CD14-positive monocyte (primary cell): Measurements from ENCODE around the gene LSM10. TPM values are rescaled to one million over a fixed set of nuclear protein-coding genes. Genes with fewer than 3 reads are reported as not detected.

ENCODE experiments used
- DNase-seq, 3 donors: peaks; one replicate each; pipeline ENCODE4 v3.0.0-alpha.2; 2011 to 2022
- H2AFZ ChIP-seq: 2 replicates; pipeline ENCODE4 v1.6.0; 2012; ENCODE audit warnings: mild to moderate bottlenecking, low read depth, low read length, inconsistent platforms; ENCODE audit not compliant: insufficient read depth, poor library complexity, severe bottlenecking
- H3K27ac ChIP-seq, 2 donors: 1 replicate in 1 of 2; 2 replicates in 1 of 2; pipeline ENCODE4 v1.5.1; 2012 to 2013; ENCODE audit warnings: low read length in 2 of 2, control low read depth in 1 of 2, inconsistent platforms in 1 of 2, low read depth in 1 of 2, mild to moderate bottlenecking in 1 of 2
- H3K27me3 ChIP-seq, 2 donors: one replicate each; pipeline versions ENCODE4 v1.6.0 to v1.6.1; 2011 to 2013; ENCODE audit warnings: low read length in 2 of 2; ENCODE audit not compliant: control insufficient read depth in 2 of 2, insufficient read depth in 2 of 2
- H3K36me3 ChIP-seq, 2 donors: replicated peaks in 1 of 2; 1 replicate in 1 of 2; 2 replicates in 1 of 2; pipeline versions ENCODE4 v1.5.1 to v1.6.1; 2012 to 2013; ENCODE audit warnings: low read length in 2 of 2, control low read depth in 1 of 2, inconsistent platforms in 1 of 2, mild to moderate bottlenecking in 1 of 2; ENCODE audit not compliant: insufficient read depth in 2 of 2, control insufficient read depth in 1 of 2
- H3K4me1 ChIP-seq, 2 donors: 1 replicate in 1 of 2; 2 replicates in 1 of 2; pipeline versions ENCODE4 v1.5.1 to v1.6.1; 2012 to 2013; ENCODE audit warnings: low read length in 2 of 2, control low read depth in 1 of 2, inconsistent platforms in 1 of 2, mild to moderate bottlenecking in 1 of 2, moderate library complexity in 1 of 2; ENCODE audit not compliant: insufficient read depth in 2 of 2, control insufficient read depth in 1 of 2
- H3K4me2 ChIP-seq: replicated peaks from 2 replicates; pipeline ENCODE3; 2012; ENCODE audit warnings: low read length, moderate library complexity, mild to moderate bottlenecking; ENCODE audit not compliant: poor library complexity, severe bottlenecking; ENCODE audit errors: extremely low read depth
- H3K4me3 ChIP-seq, 3 experiments: fragments of 200-600 bp in 1 of 3; sonication (generic) in 1 of 3; replicated peaks in 1 of 3; 1 replicate in 2 of 3; 2 replicates in 1 of 3; pipeline ENCODE4 v1.5.1; 2011 to 2013; ENCODE audit warnings: low read length in 3 of 3, mild to moderate bottlenecking in 3 of 3, control low read depth in 2 of 3, low read depth in 2 of 3, inconsistent platforms in 1 of 3, moderate library complexity in 1 of 3
- H3K79me2 ChIP-seq: 2 replicates; pipeline ENCODE4 v1.6.0; 2012; ENCODE audit warnings: mild to moderate bottlenecking, control low read depth, inconsistent platforms, low read length, moderate library complexity; ENCODE audit not compliant: insufficient read depth
- H3K9ac ChIP-seq: 2 replicates; pipeline ENCODE4 v1.6.0; 2017; ENCODE audit warnings: low read length, mild to moderate bottlenecking; ENCODE audit not compliant: insufficient read depth, poor library complexity, severe bottlenecking
- H3K9me3 ChIP-seq, 2 donors: replicated peaks in 1 of 2; 1 replicate in 1 of 2; 2 replicates in 1 of 2; pipeline versions ENCODE4 v1.5.1 to v1.6.1; 2012 to 2013; ENCODE audit warnings: low read length in 2 of 2, control low read depth in 1 of 2; ENCODE audit not compliant: control insufficient read depth in 1 of 2, insufficient read depth in 1 of 2
- H4K20me1 ChIP-seq: 2 replicates; pipeline ENCODE4 v1.6.0; 2012; ENCODE audit warnings: mild to moderate bottlenecking, low read length, control low read depth, moderate library complexity; ENCODE audit not compliant: insufficient read depth
- H3K27ac Mint-ChIP-seq, 7 donors: one replicate each; pipeline ENCODE4 v1.8.0; 2020; ENCODE audit warnings: mild to moderate bottlenecking in 7 of 7, mixed read lengths in 7 of 7, moderate library complexity in 6 of 7, inconsistent platforms in 2 of 7
- H3K27me3 Mint-ChIP-seq, 3 donors: one replicate each; pipeline ENCODE4 v1.8.0; 2021 to 2022; ENCODE audit warnings: low read depth in 3 of 3, mild to moderate bottlenecking in 3 of 3, mixed read lengths in 3 of 3, moderate library complexity in 3 of 3, inconsistent platforms in 1 of 3
- H3K36me3 Mint-ChIP-seq, 2 donors: one replicate each; pipeline ENCODE4 v1.8.0; 2020; ENCODE audit warnings: mixed read lengths in 2 of 2, inconsistent platforms in 1 of 2, mild to moderate bottlenecking in 1 of 2
- H3K4me1 Mint-ChIP-seq: one replicate; pipeline ENCODE4 v1.8.0; 2020; ENCODE audit warnings: mild to moderate bottlenecking, mixed read lengths
- H3K4me3 Mint-ChIP-seq, 2 donors: one replicate each; pipeline ENCODE4 v1.8.0; 2020; ENCODE audit warnings: mild to moderate bottlenecking in 2 of 2, mixed read lengths in 2 of 2, moderate library complexity in 1 of 2
- H3K9me3 Mint-ChIP-seq, 7 donors: one replicate each; pipeline ENCODE4 v1.8.0; 2020 to 2022; ENCODE audit warnings: mixed read lengths in 7 of 7, mild to moderate bottlenecking in 6 of 7, moderate library complexity in 6 of 7, inconsistent platforms in 2 of 7
- WGBS: methylation state at CpG from one replicate; pipeline ENCODE4 v1.1.5; 2013; ENCODE audit warnings: missing lambda C conversion rate; ENCODE audit not compliant: insufficient coverage; 5-methylcytosine and 5-hydroxymethylcytosine counted together
- intact Hi-C, 2 donors: fragments of 100-400 bp; cut with micrococcal nuclease; formaldehyde crosslinking; loops; one replicate each; pipeline versions ENCODE4 v1.15.0 to v1.15.1; 2023
- polyA plus RNA-seq, 3 donors: library from polyadenylated mRNA; depleted of rRNA in 1 of 3; unstranded in 2 of 3; stranded (reverse) in 1 of 3; fragments of 300-500 nt in 2 of 3; fragments of >200 nt in 1 of 3; fragmentation: Illumina TruSeq in 2 of 3; gene quantifications; 1 replicate in 2 of 3; 2 replicates in 1 of 3; pipeline ENCODE4 v1.2.3, GENCODE V29; 2012 to 2021
- TF ChIP-seq, protein P1 (sequence below): fragments of 200-600 bp; IDR thresholded peaks from one replicate; pipeline ENCODE4 v1.8.0; 2022; ENCODE audit warnings: antibody characterized with exemption, mild to moderate bottlenecking

The LSM10 gene
- polyA plus RNA-seq, 3 donors, result 91.4 to 234 (median 224) TPM

DNA sequence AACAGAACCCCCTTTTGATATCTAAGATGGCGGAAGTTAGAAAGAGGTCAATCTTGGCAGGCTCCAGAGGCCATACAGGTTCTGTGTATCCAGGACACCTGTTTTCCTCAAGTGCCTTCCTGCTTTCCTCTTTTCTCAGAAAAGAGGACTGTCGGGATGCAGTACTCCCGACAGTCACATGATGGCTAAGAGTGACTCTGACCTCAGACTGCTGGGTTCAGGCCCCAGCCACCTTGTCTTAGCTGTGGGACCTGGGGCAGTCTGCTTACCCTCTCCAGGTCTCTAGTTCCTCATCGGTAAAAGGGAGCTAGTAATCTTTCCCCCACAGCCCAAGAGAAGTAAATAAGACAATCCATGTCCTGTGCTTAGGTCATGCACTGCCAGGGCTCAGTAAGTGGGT, 41.9 kb downstream of the LSM10 start:
- 85% methylated on average over 3 of the region's 4 CpGs for WGBS
- peaks cover 68 to 91% of the 10 kb centered on the region in 2 donors for H3K36me3 ChIP-seq
- no peak overlapping the region for H2AFZ ChIP-seq
- no peaks in the 10 kb centered on the region for H3K9me3 ChIP-seq
- peaks cover 88% of the 10 kb centered on the region for H4K20me1 ChIP-seq
- no peaks in the 10 kb centered on the region for H3K27me3 Mint-ChIP-seq
- peak overlapping the region in 1 of 2 donors; percentile 22 for H3K27ac ChIP-seq
- TF ChIP-seq, protein P1, sequence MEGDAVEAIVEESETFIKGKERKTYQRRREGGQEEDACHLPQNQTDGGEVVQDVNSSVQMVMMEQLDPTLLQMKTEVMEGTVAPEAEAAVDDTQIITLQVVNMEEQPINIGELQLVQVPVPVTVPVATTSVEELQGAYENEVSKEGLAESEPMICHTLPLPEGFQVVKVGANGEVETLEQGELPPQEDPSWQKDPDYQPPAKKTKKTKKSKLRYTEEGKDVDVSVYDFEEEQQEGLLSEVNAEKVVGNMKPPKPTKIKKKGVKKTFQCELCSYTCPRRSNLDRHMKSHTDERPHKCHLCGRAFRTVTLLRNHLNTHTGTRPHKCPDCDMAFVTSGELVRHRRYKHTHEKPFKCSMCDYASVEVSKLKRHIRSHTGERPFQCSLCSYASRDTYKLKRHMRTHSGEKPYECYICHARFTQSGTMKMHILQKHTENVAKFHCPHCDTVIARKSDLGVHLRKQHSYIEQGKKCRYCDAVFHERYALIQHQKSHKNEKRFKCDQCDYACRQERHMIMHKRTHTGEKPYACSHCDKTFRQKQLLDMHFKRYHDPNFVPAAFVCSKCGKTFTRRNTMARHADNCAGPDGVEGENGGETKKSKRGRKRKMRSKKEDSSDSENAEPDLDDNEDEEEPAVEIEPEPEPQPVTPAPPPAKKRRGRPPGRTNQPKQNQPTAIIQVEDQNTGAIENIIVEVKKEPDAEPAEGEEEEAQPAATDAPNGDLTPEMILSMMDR, result no peak
- intact Hi-C loops, result no loop called here
- H3K9me3 Mint-ChIP-seq, result peaks cover 0 to 2% (median 0%) of the 10 kb centered on the region in 7 donors
- DNase-seq, result no peak
- H3K27ac Mint-ChIP-seq, result peak overlapping the region in 2 of 7 donors; percentile 32 to 36
- no peak overlapping the region for H3K4me3 ChIP-seq
- H3K4me2 ChIP-seq, result no peak overlapping the region
- H3K36me3 Mint-ChIP-seq, result peaks cover 82 to 90% of the 10 kb centered on the region in 2 donors
- peaks cover 2% of the 10 kb centered on the region for H3K79me2 ChIP-seq
- no peak overlapping the region for H3K9ac ChIP-seq
- H3K4me1 ChIP-seq, result peaks cover 13 to 19% of the 10 kb centered on the region in 2 donors
- H3K27me3 ChIP-seq, result no peaks in the 10 kb centered on the region
- H3K4me1 Mint-ChIP-seq, result peaks cover 25% of the 10 kb centered on the region
- H3K4me3 Mint-ChIP-seq, result no peak overlapping the region

DNA sequence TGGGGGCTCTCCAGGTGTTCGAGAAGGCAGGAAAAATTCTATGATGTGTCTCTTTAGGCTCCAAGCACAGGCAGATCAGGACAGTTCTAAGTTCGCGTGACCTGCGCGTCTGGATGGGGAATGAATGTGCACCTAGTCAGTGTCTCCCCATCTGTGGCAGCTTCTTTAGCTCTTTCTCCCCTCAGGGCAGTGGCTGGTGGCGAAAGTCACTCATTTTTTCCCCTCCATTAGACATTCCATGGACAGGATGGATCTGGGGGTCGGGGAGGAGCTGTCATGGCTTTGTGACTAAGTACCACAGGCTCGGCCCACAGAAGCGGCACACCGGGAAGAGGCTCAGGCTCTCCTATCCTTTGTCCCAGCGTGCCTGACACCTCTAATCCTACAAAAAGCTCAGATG, 43.2 kb downstream of the LSM10 start:
- no peak overlapping the region for H3K9ac ChIP-seq
- TF ChIP-seq, protein P1, result no peak
- intact Hi-C loops, result no loop called here
- H3K27me3 Mint-ChIP-seq, result no peaks in the 10 kb centered on the region
- 96% methylated on average over 2 of the region's 11 CpGs for WGBS
- H3K27ac Mint-ChIP-seq, result peak overlapping the region in 1 of 7 donors; percentile 26
- DNase-seq, result no peak
- no peak overlapping the region for H2AFZ ChIP-seq
- peaks cover 26 to 32% of the 10 kb centered on the region in 2 donors for H3K4me1 ChIP-seq
- peaks cover 90% of the 10 kb centered on the region for H4K20me1 ChIP-seq
- H3K27me3 ChIP-seq, result no peaks in the 10 kb centered on the region
- no peaks in the 10 kb centered on the region for H3K9me3 ChIP-seq
- no peak overlapping the region for H3K4me2 ChIP-seq
- H3K27ac ChIP-seq, result no peak overlapping the region
- no peak overlapping the region for H3K4me3 ChIP-seq
- H3K79me2 ChIP-seq, result no peaks in the 10 kb centered on the region
- H3K4me1 Mint-ChIP-seq, result peaks cover 31% of the 10 kb centered on the region
- peaks cover 0 to 2% (median 0%) of the 10 kb centered on the region in 7 donors for H3K9me3 Mint-ChIP-seq
- H3K4me3 Mint-ChIP-seq, result no peak overlapping the region
- H3K36me3 Mint-ChIP-seq, result peaks cover 80 to 89% of the 10 kb centered on the region in 2 donors
- H3K36me3 ChIP-seq, result peaks cover 63 to 78% of the 10 kb centered on the region in 2 donors
